Measurements from ENCODE around the gene CCDC88B.

Gene CCDC88B

GRCh38 chr11:64382047-64382446 lies 42.0 kb downstream of the CCDC88B start:
- no peaks in the 10 kb centered on the region for H3K36me3 ChIP-seq
- no peaks in the 10 kb centered on the region for H3K27me3 ChIP-seq
- peaks cover 19 to 23% of the 10 kb centered on the region in 2 experiments for H3K4me1 ChIP-seq (ENCODE audit: control insufficient read depth in 1 of 2, insufficient read depth in 1 of 2, low read depth in 1 of 2, low read length in 1 of 2)
- TF ChIP-seq CTCF (IDR thresholded peaks at IDR 0.05): no peak
- no peaks in the 10 kb centered on the region for H3K9me3 ChIP-seq
- no peak overlapping the region for H3K27ac ChIP-seq
- H3K4me3 ChIP-seq (ENCODE audit: low read depth in 1 of 2, low read length in 1 of 2): no peak overlapping the region

- no peaks in the 10 kb centered on the region for H3K9me3 ChIP-seq
- no peaks in the 10 kb centered on the region for H3K36me3 ChIP-seq
- no peaks in the 10 kb centered on the region for H3K27me3 ChIP-seq
- no peak overlapping the region for H3K4me3 ChIP-seq (ENCODE audit: low read depth in 1 of 2, low read length in 1 of 2)
- H3K4me1 ChIP-seq (ENCODE audit: control insufficient read depth in 1 of 2, insufficient read depth in 1 of 2, low read depth in 1 of 2, low read length in 1 of 2): peaks cover 22 to 26% of the 10 kb centered on the region in 2 experiments
- no peak for TF ChIP-seq CTCF (IDR thresholded peaks at IDR 0.05)
- H3K27ac ChIP-seq: no peak overlapping the region
These were observed 42.6 kb downstream of the CCDC88B start for GRCh38 chr11:64382586-64382985.

- Histone ChIP-seq H3K9me3 (no peaks in the 10 kb centered on the region), H3K4me1 (ENCODE audit: control insufficient read depth in 1 of 2, insufficient read depth in 1 of 2, low read depth in 1 of 2, low read length in 1 of 2) (peaks cover 22 to 26% of the 10 kb centered on the region in 2 experiments), H3K36me3 (no peaks in the 10 kb centered on the region), H3K27me3 (no peaks in the 10 kb centered on the region), H3K27ac (no peak overlapping the region), H3K4me3 (ENCODE audit: low read depth in 1 of 2, low read length in 1 of 2) (no peak overlapping the region)
- TF ChIP-seq CTCF (IDR thresholded peaks at IDR 0.05): no peak
These were observed 43.6 kb downstream of the CCDC88B start for GRCh38 chr11:64383580-64383979.

- Histone ChIP-seq H3K27ac (no peak overlapping the region), H3K27me3 (no peaks in the 10 kb centered on the region), H3K9me3 (no peaks in the 10 kb centered on the region), H3K4me3 (ENCODE audit: low read depth in 1 of 2, low read length in 1 of 2) (no peak overlapping the region), H3K36me3 (no peaks in the 10 kb centered on the region), H3K4me1 (ENCODE audit: control insufficient read depth in 1 of 2, insufficient read depth in 1 of 2, low read depth in 1 of 2, low read length in 1 of 2) (peaks cover 22 to 26% of the 10 kb centered on the region in 2 experiments)
- TF ChIP-seq CTCF (IDR thresholded peaks at IDR 0.05): no peak
These were observed 44.2 kb downstream of the CCDC88B start for GRCh38 chr11:64384028-64384737.

GRCh38 chr11:64384981-64385944 lies 45.3 kb downstream of the CCDC88B start:
- peaks cover 22 to 33% of the 10 kb centered on the region in 2 experiments for H3K4me1 ChIP-seq (ENCODE audit: control insufficient read depth in 1 of 2, insufficient read depth in 1 of 2, low read depth in 1 of 2, low read length in 1 of 2)
- H3K4me3 ChIP-seq (ENCODE audit: low read depth in 1 of 2, low read length in 1 of 2): peak overlapping the region in 1 of 2 experiments; percentile 10
- no peaks in the 10 kb centered on the region for H3K9me3 ChIP-seq
- no peaks in the 10 kb centered on the region for H3K36me3 ChIP-seq
- TF ChIP-seq CTCF (IDR thresholded peaks at IDR 0.05): no peak
- H3K27me3 ChIP-seq: no peaks in the 10 kb centered on the region
- H3K27ac ChIP-seq: peak overlapping the region; percentile 90
